ENCODE results near the gene STK38. TPM values are rescaled to one million over a fixed set of nuclear protein-coding genes. Genes with fewer than 3 reads are reported as not detected.

Gene STK38
- total and polyA plus RNA-seq, 3 experiments from 2014 or later: 44.9 to 110 (median 47.6) TPM

DNA sequence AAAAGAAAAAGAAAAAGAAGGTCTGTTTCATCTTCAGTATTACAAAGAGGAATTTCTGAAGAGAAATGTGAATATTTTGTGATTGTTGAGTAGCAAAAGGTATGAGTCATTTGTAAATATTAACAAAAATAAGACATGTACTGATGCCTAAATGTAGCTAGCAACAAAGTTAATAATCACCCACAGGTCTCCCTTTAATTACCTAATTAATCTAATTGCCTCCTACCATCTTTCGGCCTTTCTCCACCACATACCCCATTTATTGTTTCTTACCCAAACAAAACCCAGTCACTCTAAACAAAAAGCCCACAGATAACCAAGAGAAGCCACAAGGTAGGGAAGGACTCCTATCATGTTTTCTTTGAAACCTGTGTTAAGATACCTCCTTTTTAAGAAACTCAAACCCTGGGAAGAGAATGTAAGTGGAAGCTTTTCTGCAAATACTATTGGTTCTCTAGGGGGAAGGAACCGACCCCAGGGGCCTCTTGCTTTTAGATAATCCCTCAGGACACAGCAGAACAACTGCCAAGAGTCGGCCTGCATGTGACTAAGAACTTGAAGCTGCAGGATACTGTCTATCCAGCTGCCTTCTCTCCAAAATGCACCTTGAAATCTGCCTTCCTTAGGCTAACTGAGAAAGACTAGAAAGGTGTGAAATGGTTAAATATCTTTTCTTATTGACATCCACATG, 16.1 kb upstream of the STK38 start:
- no peak for DNase-seq
- H3K36me3 Mint-ChIP-seq: peaks cover 0 to 3% (median 0%) of the 10 kb centered on the region in 3 donors
- peaks cover 0 to 3% (median 0%) of the 10 kb centered on the region in 3 donors for H3K4me1 Mint-ChIP-seq
- Histone ChIP-seq H3K4me3 (ENCODE audit: low read length) (no peak overlapping the region), H3K36me3 (ENCODE audit: insufficient read depth, low read length) (no peaks in the 10 kb centered on the region), H3K27ac (ENCODE audit: low read depth, low read length) (no peak overlapping the region), H3K4me1 (ENCODE audit: insufficient read depth, low read length) (no peaks in the 10 kb centered on the region), H3K9me3 (ENCODE audit: low read length) (no peaks in the 10 kb centered on the region), H3K27me3 (ENCODE audit: insufficient read depth, low read length, poor library complexity, severe bottlenecking) (no peaks in the 10 kb centered on the region)
- no peak overlapping the region for H3K4me3 Mint-ChIP-seq
- POLR2A ChIA-PET: no interaction called here
- H3K27ac Mint-ChIP-seq: peak overlapping the region in 1 of 8 donors; percentile 93
- CTCF ChIA-PET: no interaction called here
- peaks cover 0 to 2% of the 10 kb centered on the region in 2 donors for H3K27me3 Mint-ChIP-seq
- no peaks in the 10 kb centered on the region for H3K9me3 Mint-ChIP-seq

GRCh38 chr6:36560822-36561221, 13.5 kb upstream of the STK38 start:
- CTCF ChIA-PET: interaction anchor here (1.0 kb wide), 1 partner anchor 18 kb away, joined by 4 read pairs; no protein-coding TSS in a partner anchor
- Mint-ChIP-seq H3K27me3 (peaks cover 0 to 2% of the 10 kb centered on the region in 2 donors), H3K9me3 (no peaks in the 10 kb centered on the region), H3K4me3 (no peak overlapping the region), H3K27ac (peak overlapping the region in 1 of 8 donors; percentile 0), H3K4me1 (peaks cover 0 to 3% (median 0%) of the 10 kb centered on the region in 3 donors), H3K36me3 (peaks cover 0 to 3% (median 0%) of the 10 kb centered on the region in 3 donors)
- no peaks in the 10 kb centered on the region for H3K9me3 ChIP-seq (ENCODE audit: low read length)
- no peaks in the 10 kb centered on the region for H3K27me3 ChIP-seq (ENCODE audit: insufficient read depth, low read length, poor library complexity, severe bottlenecking)
- H3K27ac ChIP-seq (ENCODE audit: low read depth, low read length): no peak overlapping the region
- H3K4me1 ChIP-seq (ENCODE audit: insufficient read depth, low read length): no peaks in the 10 kb centered on the region
- POLR2A ChIA-PET: interaction anchor here (0.6 kb wide), 1 partner anchor 23 kb away, joined by 8 read pairs; no protein-coding TSS in a partner anchor
- no peaks in the 10 kb centered on the region for H3K36me3 ChIP-seq (ENCODE audit: insufficient read depth, low read length)
- no peak overlapping the region for H3K4me3 ChIP-seq (ENCODE audit: low read length)
- DNase-seq: no peak

DNA sequence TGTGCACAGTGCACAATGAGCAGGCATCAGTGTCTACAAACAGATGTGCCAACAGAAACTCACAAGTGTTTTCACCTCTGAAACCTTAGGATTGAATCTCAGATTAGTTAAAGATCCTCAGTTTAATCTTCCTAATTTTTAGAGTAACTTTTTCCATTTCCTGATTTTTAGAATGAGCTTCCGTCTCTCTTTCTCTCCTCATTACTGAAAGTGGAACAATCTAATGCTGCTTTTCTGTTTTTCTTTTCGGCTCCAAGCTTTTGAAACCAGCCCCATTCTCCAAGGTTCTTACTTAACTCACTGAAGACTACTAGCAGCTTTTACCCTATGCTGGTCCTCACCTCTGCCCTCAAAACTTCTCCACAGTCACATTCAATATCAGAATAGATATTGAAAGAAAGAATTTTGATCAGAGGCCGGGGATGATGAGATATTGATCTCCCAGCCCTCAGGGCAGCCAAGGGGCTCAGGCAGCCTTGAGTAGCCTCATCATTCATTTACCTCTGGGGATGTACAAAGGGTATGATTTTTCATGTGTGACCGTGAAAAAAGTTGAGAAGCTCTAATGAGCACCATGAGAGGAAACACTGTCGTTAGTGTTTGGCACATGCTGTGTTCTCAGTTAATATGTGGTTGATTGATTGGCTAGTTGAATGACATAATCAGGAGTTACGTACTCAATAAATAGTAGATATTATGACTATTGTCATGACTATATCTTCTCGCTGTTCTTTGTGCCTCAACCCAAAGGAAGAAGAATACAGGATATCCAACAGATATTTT, 11.9 kb upstream of the STK38 start:
- ChIA-PET POLR2A (interaction anchor here (0.5 kb wide), 1 partner anchor 17 kb away, joined by 3 read pairs; no protein-coding TSS in a partner anchor), CTCF (no interaction called here)
- Mint-ChIP-seq H3K4me3 (no peak overlapping the region), H3K4me1 (peaks cover 0 to 3% (median 0%) of the 10 kb centered on the region in 3 donors), H3K27ac (no peak overlapping the region), H3K36me3 (peaks cover 0 to 3% (median 0%) of the 10 kb centered on the region in 3 donors), H3K27me3 (peaks cover 0 to 2% of the 10 kb centered on the region in 2 donors), H3K9me3 (no peaks in the 10 kb centered on the region)
- H3K27ac ChIP-seq (ENCODE audit: low read depth, low read length): no peak overlapping the region
- no peaks in the 10 kb centered on the region for H3K36me3 ChIP-seq (ENCODE audit: insufficient read depth, low read length)
- H3K27me3 ChIP-seq (ENCODE audit: insufficient read depth, low read length, poor library complexity, severe bottlenecking): no peaks in the 10 kb centered on the region
- H3K9me3 ChIP-seq (ENCODE audit: low read length): no peaks in the 10 kb centered on the region
- H3K4me3 ChIP-seq (ENCODE audit: low read length): no peak overlapping the region
- no peak for DNase-seq
- no peaks in the 10 kb centered on the region for H3K4me1 ChIP-seq (ENCODE audit: insufficient read depth, low read length)

DNA sequence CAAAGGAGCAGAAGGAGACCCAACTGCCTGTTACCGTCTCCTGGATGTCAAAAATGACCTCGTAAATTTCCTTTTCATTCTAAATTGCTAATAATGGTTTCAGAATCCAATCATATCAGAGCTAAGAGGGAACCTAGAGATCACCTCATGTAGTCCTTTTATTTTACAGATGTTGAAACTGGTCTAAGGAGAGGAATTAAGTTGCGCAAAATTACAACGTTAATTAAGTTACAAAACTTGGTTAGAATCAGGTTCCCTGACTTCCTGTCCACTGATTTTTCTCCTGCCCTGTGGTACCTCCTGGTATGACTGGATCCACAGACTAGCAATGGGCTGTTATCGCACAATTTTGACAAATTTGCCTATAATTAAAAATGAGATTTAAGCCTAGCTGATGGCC, 9.0 kb upstream of the STK38 start:
- Mint-ChIP-seq H3K27me3 (peaks cover 0 to 4% of the 10 kb centered on the region in 2 donors), H3K27ac (peak overlapping the region in 1 of 8 donors; percentile 38)
- CTCF ChIA-PET: no interaction called here

GRCh38 chr6:36555750-36556252, 8.5 kb upstream of the STK38 start:
- no peaks in the 10 kb centered on the region for H3K9me3 Mint-ChIP-seq
- POLR2A ChIA-PET: interaction anchor here (0.6 to 0.7 kb wide), 2 partner anchors 28 to 36 kb away, joined by 4 to 8 read pairs; no protein-coding TSS in a partner anchor
- CTCF ChIA-PET: no interaction called here

More for the DNA sequence above, 9.0 kb upstream of the STK38 start:
- Histone ChIP-seq H3K27me3 (ENCODE audit: insufficient read depth, low read length, poor library complexity, severe bottlenecking) (no peaks in the 10 kb centered on the region), H3K4me3 (ENCODE audit: low read length) (no peak overlapping the region), H3K27ac (ENCODE audit: low read depth, low read length) (no peak overlapping the region), H3K9me3 (ENCODE audit: low read length) (no peaks in the 10 kb centered on the region), H3K4me1 (ENCODE audit: insufficient read depth, low read length) (no peaks in the 10 kb centered on the region), H3K36me3 (ENCODE audit: insufficient read depth, low read length) (no peaks in the 10 kb centered on the region)
- POLR2A ChIA-PET: interaction anchor here (0.6 kb wide), 1 partner anchor 28 kb away, joined by 8 read pairs; no protein-coding TSS in a partner anchor
- Mint-ChIP-seq H3K4me3 (no peak overlapping the region), H3K4me1 (peaks cover 0 to 3% (median 0%) of the 10 kb centered on the region in 3 donors), H3K9me3 (no peaks in the 10 kb centered on the region), H3K36me3 (peaks cover 0 to 3% (median 0%) of the 10 kb centered on the region in 3 donors)
- DNase-seq: no peak

DNA sequence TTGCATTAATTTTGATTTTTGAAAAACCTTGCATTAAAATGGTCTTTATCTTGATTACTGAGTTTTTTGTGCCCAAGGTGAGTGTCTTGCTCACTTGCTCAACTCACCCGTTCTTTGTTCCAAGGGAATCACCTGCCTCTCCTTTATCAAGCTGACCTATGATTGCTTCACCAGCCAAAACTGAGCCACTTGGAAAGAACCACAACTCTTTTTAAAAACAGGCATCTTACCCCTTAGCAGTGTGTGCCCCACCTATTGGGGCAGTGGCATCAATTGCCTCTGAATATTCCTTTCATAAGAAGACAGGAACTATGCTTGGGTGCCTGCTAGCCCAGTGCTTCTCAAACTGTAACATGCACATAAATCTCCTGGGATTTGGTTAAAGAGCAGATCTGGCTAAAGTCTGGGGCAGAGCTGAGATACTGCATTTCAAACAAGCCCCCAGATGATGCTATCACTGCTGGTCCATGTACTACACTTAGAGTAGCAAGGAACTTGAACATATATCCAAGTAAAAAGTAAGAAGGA, 3.3 kb upstream of the STK38 start:
- CTCF ChIA-PET: no interaction called here
- DNase-seq: no peak
- POLR2A ChIA-PET: no interaction called here
- H3K27me3 Mint-ChIP-seq: peaks cover 0 to 4% of the 10 kb centered on the region in 2 donors
- peaks cover 0 to 17% (median 0%) of the 10 kb centered on the region in 3 donors for H3K36me3 Mint-ChIP-seq
- no peaks in the 10 kb centered on the region for H3K9me3 Mint-ChIP-seq
- Histone ChIP-seq H3K36me3 (ENCODE audit: insufficient read depth, low read length) (no peaks in the 10 kb centered on the region), H3K4me3 (ENCODE audit: low read length) (no peak overlapping the region), H3K9me3 (ENCODE audit: low read length) (no peaks in the 10 kb centered on the region), H3K27ac (ENCODE audit: low read depth, low read length) (no peak overlapping the region), H3K4me1 (ENCODE audit: insufficient read depth, low read length) (peaks cover 12% of the 10 kb centered on the region), H3K27me3 (ENCODE audit: insufficient read depth, low read length, poor library complexity, severe bottlenecking) (no peaks in the 10 kb centered on the region)
- H3K27ac Mint-ChIP-seq: peak overlapping the region in 4 of 8 donors; percentile 21 to 81 (median 68)
- no peak overlapping the region for H3K4me3 Mint-ChIP-seq
- H3K4me1 Mint-ChIP-seq: peaks cover 17 to 29% (median 24%) of the 10 kb centered on the region in 3 donors

More at GRCh38 chr6:36555750-36556252, 8.5 kb upstream of the STK38 start:
- no peaks in the 10 kb centered on the region for H3K9me3 ChIP-seq (ENCODE audit: low read length)
- H3K36me3 ChIP-seq (ENCODE audit: insufficient read depth, low read length): no peaks in the 10 kb centered on the region
- no peak overlapping the region for H3K4me3 Mint-ChIP-seq
- no peak overlapping the region for H3K27ac ChIP-seq (ENCODE audit: low read depth, low read length)
- H3K27me3 ChIP-seq (ENCODE audit: insufficient read depth, low read length, poor library complexity, severe bottlenecking): no peaks in the 10 kb centered on the region
- peaks cover 0 to 4% (median under 1%) of the 10 kb centered on the region in 3 donors for H3K4me1 Mint-ChIP-seq
- DNase-seq: no peak
- H3K36me3 Mint-ChIP-seq: peaks cover 0 to 1% (median 0%) of the 10 kb centered on the region in 3 donors
- peaks cover 0 to 2% of the 10 kb centered on the region in 2 donors for H3K27me3 Mint-ChIP-seq
- H3K27ac Mint-ChIP-seq: no peak overlapping the region
- no peak overlapping the region for H3K4me3 ChIP-seq (ENCODE audit: low read length)
- no peaks in the 10 kb centered on the region for H3K4me1 ChIP-seq (ENCODE audit: insufficient read depth, low read length)

- Mint-ChIP-seq H3K27ac (peak overlapping the region; percentile 92 to 100 (median 98)), H3K9me3 (no peaks in the 10 kb centered on the region), H3K36me3 (peaks cover 0 to 32% (median 0%) of the 10 kb centered on the region in 3 donors), H3K4me3 (peak overlapping the region in 6 of 7 donors; percentile 10 to 100 (median 82)), H3K4me1 (peaks cover 31 to 45% (median 42%) of the 10 kb centered on the region in 3 donors), H3K27me3 (peaks cover 0 to 2% of the 10 kb centered on the region in 2 donors)
- Histone ChIP-seq H3K4me3 (ENCODE audit: low read length) (peak overlapping the region; percentile 19), H3K9me3 (ENCODE audit: low read length) (no peaks in the 10 kb centered on the region), H3K36me3 (ENCODE audit: insufficient read depth, low read length) (no peaks in the 10 kb centered on the region), H3K4me1 (ENCODE audit: insufficient read depth, low read length) (peaks cover 23% of the 10 kb centered on the region), H3K27ac (ENCODE audit: low read depth, low read length) (no peak overlapping the region), H3K27me3 (ENCODE audit: insufficient read depth, low read length, poor library complexity, severe bottlenecking) (no peaks in the 10 kb centered on the region)
- ChIA-PET POLR2A (no interaction called here), CTCF (interaction anchor here (0.6 to 1.0 kb wide), 4 partner anchors 25 to 1878 kb away, joined by 3 to 4 read pairs (median 3); no protein-coding TSS in a partner anchor)
- no peak for DNase-seq
These were observed 1.1 kb upstream of the STK38 start for GRCh38 chr6:36548401-36548743.

Data from CD8-positive, alpha-beta memory T cell (primary cell).